Measurements from ENCODE around the gene MOB4.

GRCh38 chr2:197543206-197543605 is 27.3 kb downstream of the MOB4 start:
- TF ChIP-seq CTCF (IDR thresholded peaks at IDR 0.05 in 2 of 3, conservative IDR thresholded peaks at IDR 0.05 in 1 of 3; ENCODE audit: control insufficient read depth in 2 of 3, extremely low read depth in 1 of 3, insufficient read depth in 1 of 3, low read depth in 3 of 3, low read length in 3 of 3) (no peak), NR2C2 (IDR thresholded peaks at IDR 0.05; ENCODE audit: borderline replicate concordance, control insufficient read depth, insufficient read length, low read depth) (no peak), POLR2AphosphoS5 (IDR thresholded peaks at IDR 0.05; ENCODE audit: low read length) (no peak), POLR2A (IDR thresholded peaks at IDR 0.05; ENCODE audit: low read depth, low read length) (no peak), IKZF1 (conservative IDR thresholded peaks at IDR 0.05) (no peak)
